Urinary bladder (tissue), 4 donors: Measurements from ENCODE around the gene CTIF. TPM values are rescaled to one million over a fixed set of nuclear protein-coding genes. Genes with fewer than 3 reads are reported as not detected.

Experiments used
- DNase-seq: peaks from one replicate; pipeline ENCODE4 v3.0.0-alpha.2; 2015; ENCODE audit errors: extremely low spot score
- H3K27ac ChIP-seq: one replicate; pipeline ENCODE4 v1.5.1; 2013; ENCODE audit warnings: low read depth, mild to moderate bottlenecking, moderate library complexity
- H3K36me3 ChIP-seq: one replicate; pipeline ENCODE4 v1.6.1; 2013; ENCODE audit warnings: mild to moderate bottlenecking, moderate library complexity; ENCODE audit not compliant: insufficient read depth
- H3K4me1 ChIP-seq: one replicate; pipeline ENCODE4 v1.6.1; 2013; ENCODE audit warnings: mild to moderate bottlenecking, moderate library complexity; ENCODE audit not compliant: insufficient read depth
- H3K4me3 ChIP-seq: one replicate; pipeline ENCODE4 v1.5.1; 2013; ENCODE audit warnings: low read depth, low read length
- WGBS: extraction: QIAGEN DNeasy Blood & Tissue Kit; methylation state at CpG from one replicate; pipeline ENCODE4 v1.1.7; 2013; 5-methylcytosine and 5-hydroxymethylcytosine counted together
- polyA plus RNA-seq: library from polyadenylated mRNA; stranded (reverse); fragments of 200-250 nt; gene quantifications from one replicate; pipeline ENCODE4 v1.2.3, GENCODE V29; 2013
- total RNA-seq: library from RNA; depleted of rRNA; stranded (reverse); fragments of >200 nt; gene quantifications from one replicate; pipeline ENCODE4 v1.2.3, GENCODE V29; 2014
- donor health status: healthy with polysubstance abuse.
- donor health status: healthy.

Gene CTIF
- total and polyA plus RNA-seq, 2 donors, result 26.6 to 50.3 TPM

DNA sequence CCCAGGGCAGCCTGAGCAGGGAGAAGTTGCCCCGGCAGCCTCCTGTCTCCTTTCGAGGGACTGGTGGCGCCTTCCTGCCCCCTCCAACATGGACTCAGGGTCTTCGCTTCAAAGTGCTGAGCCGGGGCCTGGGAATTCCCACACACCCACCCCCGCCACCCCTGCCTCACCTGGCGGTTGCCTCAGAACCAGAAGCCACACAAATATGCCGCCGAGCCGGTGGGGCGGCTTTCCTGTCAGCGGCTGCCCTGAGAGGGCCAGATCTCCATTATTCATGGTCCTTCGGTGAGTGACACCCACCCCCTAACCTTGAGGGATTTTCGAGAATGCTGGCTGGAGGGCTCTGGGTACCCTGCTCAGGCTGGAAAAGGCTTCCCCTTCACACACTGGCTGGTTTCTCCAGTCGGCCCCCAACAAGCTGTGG lies 340.2 kb downstream of the CTIF start:
- 80% methylated on average over 15 of the region's 15 CpGs for WGBS
- DNase-seq, result no peak
- no peak overlapping the region for H3K4me3 ChIP-seq
- H3K27ac ChIP-seq, result no peak overlapping the region
- no peaks in the 10 kb centered on the region for H3K4me1 ChIP-seq
- H3K36me3 ChIP-seq, result no peaks in the 10 kb centered on the region

DNA sequence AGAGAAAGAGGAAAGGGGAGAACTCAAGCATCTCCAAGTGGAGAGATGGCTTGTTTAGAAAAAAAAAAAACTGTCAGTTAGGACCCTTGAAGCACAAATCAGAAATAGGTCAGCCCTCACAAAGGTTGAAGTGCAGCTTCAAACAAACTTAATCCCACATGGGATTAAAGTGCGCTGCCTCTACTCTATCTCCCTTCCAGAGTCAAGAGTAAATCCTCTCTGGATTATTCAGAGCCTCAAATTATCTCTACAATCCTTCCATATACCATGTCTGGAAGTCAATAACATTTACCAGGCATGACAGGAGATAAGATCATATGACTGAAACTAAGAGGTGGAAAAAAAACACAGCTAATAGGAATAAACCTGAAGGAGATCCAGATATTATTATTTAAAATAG lies 342.1 kb downstream of the CTIF start:
- no peaks in the 10 kb centered on the region for H3K4me1 ChIP-seq
- no peak for DNase-seq
- 53% methylated on average over 1 of the region's 1 CpG for WGBS
- no peak overlapping the region for H3K4me3 ChIP-seq
- no peak overlapping the region for H3K27ac ChIP-seq
- no peaks in the 10 kb centered on the region for H3K36me3 ChIP-seq

DNA sequence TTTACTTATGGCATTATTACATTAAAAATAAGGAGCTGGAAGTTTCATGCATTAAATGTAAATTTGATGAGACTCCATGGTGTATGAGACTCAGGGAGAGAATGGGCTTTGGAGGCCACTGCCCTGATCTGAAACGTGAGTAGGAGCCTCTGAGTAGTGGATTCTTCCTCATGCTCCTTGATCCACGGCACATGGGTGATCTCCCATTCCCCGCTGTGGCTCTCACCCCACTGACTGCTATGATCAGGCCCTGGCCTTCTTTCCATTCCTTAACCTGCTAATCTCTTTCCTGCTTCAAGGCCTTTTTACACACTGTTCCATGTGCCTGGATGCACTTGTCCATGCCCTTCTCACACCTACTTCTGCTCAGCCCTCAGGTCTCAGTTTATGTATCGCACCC lies 343.5 kb downstream of the CTIF start:
- no peaks in the 10 kb centered on the region for H3K36me3 ChIP-seq
- DNase-seq, result no peak
- H3K4me3 ChIP-seq, result no peak overlapping the region
- WGBS, result 90% methylated on average over 4 of the region's 4 CpGs
- H3K27ac ChIP-seq, result no peak overlapping the region
- no peaks in the 10 kb centered on the region for H3K4me1 ChIP-seq

DNA sequence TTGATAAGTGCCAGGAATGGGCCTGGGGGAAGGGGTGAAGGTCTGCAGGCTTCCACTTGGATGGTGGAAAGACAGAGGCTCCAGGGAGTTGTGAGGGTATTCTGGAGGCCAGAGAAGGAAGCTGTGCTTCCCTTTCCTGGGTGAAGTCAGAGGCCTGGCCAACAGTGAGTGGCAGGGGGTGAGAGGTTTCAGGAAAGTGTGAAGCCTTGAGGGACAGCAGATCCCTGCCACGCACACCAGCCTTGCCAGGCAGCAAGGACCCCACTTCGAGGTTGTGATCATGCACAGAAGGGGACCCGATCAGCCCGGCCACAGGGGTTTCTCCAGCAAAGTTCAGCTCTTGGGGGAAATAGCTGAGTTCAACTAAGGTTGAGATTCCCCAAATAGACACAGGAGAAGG lies 345.5 kb downstream of the CTIF start:
- Histone ChIP-seq H3K4me3 (no peak overlapping the region), H3K4me1 (no peaks in the 10 kb centered on the region), H3K27ac (no peak overlapping the region), H3K36me3 (no peaks in the 10 kb centered on the region)
- no peak for DNase-seq
- WGBS, result 87% methylated on average over 4 of the region's 4 CpGs

DNA sequence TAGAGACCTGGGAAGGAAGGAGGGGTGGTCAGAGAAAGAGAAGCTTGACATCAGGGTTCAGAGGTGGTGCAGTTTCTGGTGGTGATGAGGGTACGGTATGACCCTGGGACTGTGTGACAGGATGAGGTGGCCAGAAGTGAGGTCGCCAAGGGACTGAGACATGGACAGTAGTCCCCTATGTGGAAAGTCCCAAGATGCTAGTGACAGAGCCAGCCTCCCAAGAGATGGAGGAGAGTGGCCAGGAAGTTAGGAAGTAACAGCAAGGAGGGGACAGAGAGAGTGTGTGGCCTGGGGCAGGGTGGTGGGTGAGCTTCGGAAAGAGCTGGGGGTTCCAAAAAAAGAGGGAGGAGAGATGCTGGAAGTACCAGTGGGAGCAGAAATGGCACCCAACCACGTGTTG lies 345.9 kb downstream of the CTIF start:
- Histone ChIP-seq H3K4me3 (no peak overlapping the region), H3K36me3 (no peaks in the 10 kb centered on the region), H3K4me1 (no peaks in the 10 kb centered on the region), H3K27ac (peak overlapping the region; percentile 43)
- no peak for DNase-seq
- 75% methylated on average over 4 of the region's 4 CpGs for WGBS

DNA sequence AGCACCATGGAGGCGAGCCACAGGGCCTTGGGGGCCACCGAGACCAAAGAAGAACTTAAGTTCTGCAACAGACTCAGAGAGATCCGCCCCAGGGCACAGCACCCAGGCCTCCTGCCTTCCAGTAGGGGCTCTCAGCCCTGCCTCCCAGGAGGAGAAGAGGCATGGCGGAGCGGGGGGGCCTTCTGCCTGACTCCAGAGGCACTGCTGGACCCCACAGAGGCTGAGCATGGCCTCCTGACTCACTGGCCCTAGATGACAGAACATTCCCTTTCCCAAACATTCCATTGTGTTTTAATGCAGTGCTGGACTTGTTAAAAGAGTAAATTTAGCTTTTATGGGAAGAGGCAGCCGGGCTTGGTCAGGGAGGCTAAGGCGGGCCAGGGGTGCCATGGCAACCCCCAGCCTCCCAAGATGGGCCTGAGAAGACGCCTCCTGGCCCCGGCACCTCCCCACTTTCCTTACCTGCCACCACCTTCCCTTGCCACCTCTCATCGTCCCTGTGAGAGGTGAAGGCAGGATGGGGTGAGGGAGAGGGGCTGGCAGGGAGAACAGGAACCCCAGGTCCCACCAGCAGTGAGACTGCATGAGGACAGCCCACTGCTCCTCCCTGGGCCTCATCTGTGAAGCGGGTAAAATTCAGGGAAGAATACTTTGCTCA lies 346.6 kb downstream of the CTIF start:
- peak overlapping the region; percentile 43 for H3K27ac ChIP-seq

DNA sequence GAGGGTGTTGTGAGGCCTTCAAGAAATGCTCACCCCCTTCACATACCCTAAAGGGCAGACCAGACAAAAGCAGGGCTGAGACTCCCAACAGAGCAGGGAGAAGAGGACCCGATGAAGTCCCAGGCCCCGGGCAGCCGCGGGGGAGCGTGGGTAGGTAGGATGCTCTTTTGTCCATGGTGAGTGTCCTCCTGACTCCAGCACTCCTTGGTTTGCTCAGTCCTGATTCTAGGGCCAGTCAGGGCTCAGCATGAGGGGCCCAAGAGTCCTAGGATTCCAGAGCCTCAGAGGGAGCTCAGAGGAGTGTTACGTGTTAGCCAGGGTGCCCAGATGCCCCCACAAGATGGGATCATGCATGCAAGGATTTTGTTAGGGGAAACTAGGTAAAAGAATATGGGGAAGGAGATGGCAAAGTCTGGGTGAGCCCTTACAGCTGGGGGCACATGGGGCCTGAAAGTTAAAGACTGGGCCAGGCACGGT lies 347.1 kb downstream of the CTIF start:
- 86% methylated on average over 7 of the region's 7 CpGs for WGBS
- no peaks in the 10 kb centered on the region for H3K4me1 ChIP-seq
- no peaks in the 10 kb centered on the region for H3K36me3 ChIP-seq
- H3K27ac ChIP-seq, result peak overlapping the region; percentile 11
- H3K4me3 ChIP-seq, result no peak overlapping the region
- no peak for DNase-seq

More for the DNA sequence above, 346.6 kb downstream of the CTIF start:
- no peak overlapping the region for H3K4me3 ChIP-seq
- no peaks in the 10 kb centered on the region for H3K4me1 ChIP-seq
- H3K36me3 ChIP-seq, result no peaks in the 10 kb centered on the region
- no peak for DNase-seq
- 54% methylated on average over 11 of the region's 11 CpGs for WGBS

DNA sequence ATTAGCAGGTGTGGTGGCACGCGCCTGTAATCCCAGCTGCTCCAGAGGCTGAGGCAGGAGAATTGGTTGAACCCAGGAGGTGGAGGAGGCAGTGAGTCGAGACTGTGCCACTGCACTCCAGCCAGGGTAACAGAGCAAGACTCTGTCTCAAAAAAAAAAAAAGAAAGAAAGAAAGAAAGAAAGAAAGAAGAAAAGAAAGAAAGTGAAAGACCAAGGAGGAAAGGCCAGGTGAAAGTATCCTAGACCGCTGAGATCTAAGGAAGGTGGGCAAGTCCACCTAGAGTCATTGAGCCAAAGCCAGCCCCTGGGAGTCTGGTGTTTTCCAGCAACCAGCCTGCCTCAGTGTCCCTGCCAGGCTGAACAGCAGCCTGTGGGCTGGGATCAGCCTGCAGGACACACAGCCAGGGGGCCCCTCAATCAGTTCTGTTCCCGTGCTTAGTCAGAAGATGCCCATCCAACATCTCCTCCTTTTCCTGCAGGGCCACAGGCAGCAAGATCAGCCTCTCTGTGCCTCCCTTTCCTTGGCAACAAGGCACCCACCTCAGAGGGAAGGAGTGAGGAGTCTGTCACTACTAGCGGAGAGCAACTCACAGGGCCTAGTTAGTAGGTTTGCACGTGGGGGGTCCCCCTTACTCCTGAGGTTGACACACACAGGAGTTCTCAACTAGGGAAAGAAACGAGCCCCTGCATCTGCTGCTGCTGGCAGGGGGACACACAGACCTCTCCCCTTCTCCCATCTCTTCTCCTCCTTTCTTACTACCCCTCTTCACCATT lies 347.9 kb downstream of the CTIF start:
- Histone ChIP-seq H3K27ac (no peak overlapping the region), H3K4me1 (no peaks in the 10 kb centered on the region), H3K4me3 (no peak overlapping the region), H3K36me3 (no peaks in the 10 kb centered on the region)
- DNase-seq, result no peak
- WGBS, result 93% methylated on average over 8 of the region's 8 CpGs

DNA sequence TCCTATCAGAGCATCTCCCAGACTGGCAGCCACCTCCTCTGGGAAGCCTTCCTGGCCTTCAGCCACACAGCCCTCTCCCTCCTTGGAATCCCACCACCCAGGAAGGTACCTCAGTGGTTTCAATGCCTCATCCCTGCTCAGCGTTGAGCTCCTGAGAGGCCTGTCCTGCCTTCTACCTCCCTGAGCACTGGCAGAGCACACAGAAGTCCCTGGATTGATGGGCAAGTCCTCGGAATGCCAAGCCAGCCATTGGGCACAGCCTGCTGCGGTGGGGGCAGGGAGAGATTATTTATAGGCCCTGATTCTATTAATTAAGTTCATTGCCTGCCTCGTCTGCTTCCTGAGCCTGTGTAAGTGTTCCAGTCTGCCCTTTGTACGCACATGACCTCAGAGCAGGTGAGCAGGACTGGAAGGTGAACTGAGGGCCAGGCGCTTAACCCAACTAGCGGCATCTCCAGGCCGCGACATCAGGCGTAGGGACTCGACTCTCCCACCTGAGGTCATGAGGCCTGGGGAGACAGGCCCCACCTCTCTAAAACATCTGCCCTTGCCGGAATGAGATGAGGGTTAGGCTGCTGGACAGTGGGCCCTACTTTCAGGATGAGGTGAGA lies 348.6 kb downstream of the CTIF start:
- H3K4me1 ChIP-seq, result no peaks in the 10 kb centered on the region
- no peak overlapping the region for H3K27ac ChIP-seq
- no peak for DNase-seq
- H3K4me3 ChIP-seq, result no peak overlapping the region
- no peaks in the 10 kb centered on the region for H3K36me3 ChIP-seq
- WGBS, result 93% methylated on average over 12 of the region's 12 CpGs

DNA sequence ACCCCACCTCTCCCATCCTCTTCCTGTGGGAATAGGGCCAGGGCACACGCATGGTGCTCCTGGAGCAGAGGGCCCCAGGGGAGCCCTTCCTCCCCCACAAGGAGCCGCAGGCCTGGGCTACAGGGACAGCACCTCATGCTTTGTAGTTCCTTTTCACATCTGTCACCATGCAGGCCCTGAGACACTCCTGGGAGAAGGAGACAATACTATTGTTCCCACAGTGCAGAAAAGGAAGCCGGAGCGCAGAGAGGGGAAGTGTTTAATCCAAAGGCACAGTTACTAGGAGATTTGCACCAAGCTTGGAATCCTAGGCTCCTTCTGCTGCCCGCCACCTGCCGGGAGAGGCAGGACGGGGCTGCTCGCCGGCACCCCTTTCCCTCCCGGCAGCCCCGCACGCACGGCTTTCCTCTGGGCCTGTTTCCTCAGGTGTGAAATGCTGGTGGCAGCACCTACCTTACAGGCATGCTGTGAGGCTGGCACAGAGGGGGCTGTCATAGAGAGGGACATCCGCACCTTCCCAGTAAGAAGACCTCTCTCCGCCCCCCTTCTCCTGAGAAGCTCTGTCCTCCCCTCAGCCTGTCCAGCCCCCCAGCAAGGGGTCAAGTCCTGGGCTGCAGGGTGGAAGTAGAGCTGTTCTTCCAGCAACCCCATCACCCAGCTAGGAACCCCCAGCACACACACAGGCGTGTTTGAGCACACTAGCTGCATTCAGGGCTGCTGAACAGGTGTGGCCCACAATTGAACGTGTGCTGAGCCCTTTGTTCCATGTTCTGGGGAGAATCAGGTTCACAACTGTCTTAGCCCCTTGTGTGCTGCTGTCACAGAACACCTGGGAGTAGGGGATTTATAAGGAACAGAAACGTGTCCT lies 349.3 kb downstream of the CTIF start:
- no peaks in the 10 kb centered on the region for H3K4me1 ChIP-seq
- H3K36me3 ChIP-seq, result no peaks in the 10 kb centered on the region
- H3K4me3 ChIP-seq, result no peak overlapping the region
- WGBS, result 88% methylated on average over 18 of the region's 18 CpGs
- DNase-seq, result no peak
- no peak overlapping the region for H3K27ac ChIP-seq

DNA sequence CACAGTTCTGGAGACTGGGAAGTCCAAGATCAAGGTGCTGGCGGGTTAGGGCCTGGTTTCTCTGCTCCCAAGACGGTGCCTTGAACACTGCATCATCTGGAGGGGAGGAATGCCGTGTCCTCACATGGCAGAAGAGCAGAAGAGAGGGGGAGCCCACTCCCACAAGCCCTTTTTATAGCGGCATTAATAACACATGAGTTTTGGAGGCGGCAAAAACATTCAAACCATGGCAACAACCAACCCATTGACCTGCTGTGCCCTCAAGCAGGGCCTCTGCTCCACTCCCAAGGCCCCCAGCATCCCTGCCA lies 349.9 kb downstream of the CTIF start:
- no peak overlapping the region for H3K27ac ChIP-seq
- 95% methylated on average over 5 of the region's 5 CpGs for WGBS
- H3K4me3 ChIP-seq, result no peak overlapping the region
- no peaks in the 10 kb centered on the region for H3K4me1 ChIP-seq
- no peak for DNase-seq
- H3K36me3 ChIP-seq, result no peaks in the 10 kb centered on the region

DNA sequence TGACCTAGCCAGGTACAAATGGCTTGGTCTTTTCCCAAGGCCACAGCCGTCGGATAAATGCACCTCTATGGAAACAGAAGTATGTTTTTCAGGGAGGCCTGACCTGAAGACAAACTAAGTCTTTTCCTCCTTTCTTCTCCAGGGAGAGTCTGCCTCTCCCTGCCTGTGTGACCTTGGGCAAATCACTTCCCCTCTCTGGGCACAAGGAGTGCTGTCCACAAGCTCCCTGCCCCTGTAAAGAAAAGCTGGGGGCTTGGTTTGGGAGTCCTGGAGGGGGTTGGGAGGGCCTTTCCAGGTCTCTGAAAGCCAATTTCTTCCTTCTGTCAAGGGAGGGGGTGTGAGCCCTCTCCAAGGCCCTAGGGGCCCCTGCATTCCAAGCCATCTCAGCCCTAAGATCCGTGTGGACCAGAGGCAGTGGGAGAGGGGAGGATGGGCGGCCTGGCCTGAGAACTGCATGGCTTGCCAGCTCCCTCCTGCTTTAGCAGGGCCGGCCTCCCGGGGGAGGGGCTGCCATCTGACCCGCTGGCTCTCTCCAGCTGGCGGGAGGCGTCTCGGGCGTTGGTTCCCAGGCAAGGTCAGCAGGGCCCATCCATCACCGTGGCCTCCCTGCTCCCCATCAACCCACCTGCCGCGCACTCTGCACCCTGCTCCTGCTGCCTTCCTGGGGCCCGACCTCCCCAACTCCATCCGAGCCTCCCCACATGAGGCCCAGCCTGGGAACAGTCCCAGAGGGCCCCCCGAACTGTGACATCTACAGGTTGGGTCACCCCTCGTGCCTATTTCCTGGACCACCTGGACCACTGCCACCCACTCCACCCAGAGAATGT lies 350.5 kb downstream of the CTIF start:
- WGBS, result 40% methylated on average over 18 of the region's 18 CpGs
- Histone ChIP-seq H3K4me3 (no peak overlapping the region), H3K36me3 (no peaks in the 10 kb centered on the region), H3K4me1 (no peaks in the 10 kb centered on the region), H3K27ac (no peak overlapping the region)
- DNase-seq, result no peak
